ENCODE results near the gene KRT79. TPM values are rescaled to one million over a fixed set of nuclear protein-coding genes. Genes with fewer than 3 reads are reported as not detected.
A peak's percentile ranks its signal among the peaks of the same experiment; 100 is the strongest.
"Not testable (repeated sequence)": the region's sequence is repeated elsewhere in the genome, so short reads cannot be mapped to it uniquely, and the experiment has no call there.

Gene KRT79
- total RNA-seq, 4 donors from 2014 or later, result 1.8 TPM; not detected in 3

- Histone ChIP-seq H3K4me1 (peaks cover 20 to 72% (median 28%) of the 10 kb centered on the region in 3 donors), H3K9me3 (no peaks in the 10 kb centered on the region), H3K4me3 (no peak overlapping the region), H3K27ac (peak overlapping the region; percentile 80 to 99 (median 85)), H3K27me3 (no peaks in the 10 kb centered on the region), H3K36me3 (no peaks in the 10 kb centered on the region)
- no peak for DNase-seq
- WGBS, 2 donors, result 33 to 53% methylated on average over 3 of the region's 6 CpGs
- TF ChIP-seq CTCF (IDR thresholded peaks at IDR 0.05), result no peak
- no peak for TF ChIP-seq POLR2A (IDR thresholded peaks at IDR 0.05)
- intact Hi-C loops (cut with DNase I), result no loop called here
Measured at GRCh38 chr12:52860102-52860823, 26.2 kb upstream of the KRT79 start.

- TF ChIP-seq CTCF (IDR thresholded peaks at IDR 0.05) (no peak), POLR2A (IDR thresholded peaks at IDR 0.05) (no peak)
- Histone ChIP-seq H3K27me3 (no peaks in the 10 kb centered on the region), H3K27ac (peak overlapping the region in 3 of 4 donors; percentile 54 to 99 (median 89)), H3K9me3 (no peaks in the 10 kb centered on the region), H3K4me3 (no peak overlapping the region), H3K36me3 (no peaks in the 10 kb centered on the region), H3K4me1 (peaks cover 17 to 64% (median 25%) of the 10 kb centered on the region in 3 donors)
- no peak for DNase-seq
- WGBS, 2 donors, result 39 to 59% methylated on average over 3 of the region's 3 CpGs
- intact Hi-C loops (cut with DNase I), result no loop called here
Measured at GRCh38 chr12:52857500-52857899, 23.4 kb upstream of the KRT79 start.

- WGBS, 2 donors, result 88 to 90% methylated on average over 3 of the region's 3 CpGs
- peak overlapping the region in 2 of 4 donors; percentile 89 to 99 for H3K27ac ChIP-seq
Measured at GRCh38 chr12:52856787-52857186, 22.7 kb upstream of the KRT79 start.

GRCh38 chr12:52856077-52856476 is 22.0 kb upstream of the KRT79 start:
- H3K27me3 ChIP-seq; intact Hi-C loops (cut with DNase I); H3K4me3 ChIP-seq; DNase-seq; H3K9me3 ChIP-seq; H3K27ac ChIP-seq; H3K36me3 ChIP-seq: not testable (repeated sequence)
- 84 to 97% methylated on average over 2 of the region's 2 CpGs for WGBS, 2 donors
- H3K4me1 ChIP-seq, result peaks cover 17 to 56% (median 22%) of the 10 kb centered on the region in 3 donors

More at GRCh38 chr12:52856787-52857186, 22.7 kb upstream of the KRT79 start:
- Histone ChIP-seq H3K27me3 (no peaks in the 10 kb centered on the region), H3K9me3 (no peaks in the 10 kb centered on the region), H3K36me3 (no peaks in the 10 kb centered on the region), H3K4me3 (no peak overlapping the region), H3K4me1 (peaks cover 17 to 63% (median 24%) of the 10 kb centered on the region in 3 donors)
- TF ChIP-seq CTCF (IDR thresholded peaks at IDR 0.05), result no peak
- no peak for TF ChIP-seq POLR2A (IDR thresholded peaks at IDR 0.05)
- DNase-seq, result no peak
- intact Hi-C loops (cut with DNase I), result no loop called here

- no peaks in the 10 kb centered on the region for H3K9me3 ChIP-seq
- no peak for DNase-seq
- peaks cover 0 to 5% (median 0%) of the 10 kb centered on the region in 4 donors for H3K27me3 ChIP-seq
- intact Hi-C loops (cut with DNase I), result no loop called here
- TF ChIP-seq CTCF (IDR thresholded peaks at IDR 0.05) (no peak), POLR2A (IDR thresholded peaks at IDR 0.05) (no peak)
- H3K36me3 ChIP-seq, result no peaks in the 10 kb centered on the region
- H3K27ac ChIP-seq, result peak overlapping the region in 1 of 4 donors; percentile 49
- no peak overlapping the region for H3K4me3 ChIP-seq
- H3K4me1 ChIP-seq, result peaks cover 3 to 40% (median 7%) of the 10 kb centered on the region in 3 donors
Measured at GRCh38 chr12:52851787-52852186, 17.7 kb upstream of the KRT79 start.
